PC-3 (cell line): ENCODE data around the gene MED13L.

Experiments used
- CTCF ChIP-seq: fragments of 300-600 bp; sonication (generic); conservative IDR thresholded peaks from 2 replicates; pipeline ENCODE4 v1.5.1; 2017; ENCODE audit warnings: antibody characterized with exemption, low read depth, mild to moderate bottlenecking, low read length
- EZH2 ChIP-seq: fragments of 300-600 bp; sonication (generic); IDR thresholded peaks from one replicate; pipeline ENCODE4 v1.6.1; 2017; ENCODE audit warnings: antibody characterized with exemption, mild to moderate bottlenecking, low read length; ENCODE audit not compliant: unreplicated experiment

GRCh38 chr12:116306968-116307367 lies 29.5 kb upstream of the MED13L start:
- TF ChIP-seq EZH2 (no peak), CTCF (no peak)
